ENCODE results near the gene TENM3.

Gene TENM3

GRCh38 chr4:182307746-182308145 is 64.5 kb downstream of the TENM3 start:
- TF ChIP-seq TCF4 (CRISPR knock-in tag; IDR thresholded peaks at IDR 0.05; ENCODE audit: borderline replicate concordance) (no peak), POU6F1 (CRISPR knock-in tag; IDR thresholded peaks at IDR 0.05; ENCODE audit: borderline replicate concordance, low read depth) (no peak), ZFP30 (CRISPR knock-in tag; IDR thresholded peaks at IDR 0.05) (no peak), PATZ1 (CRISPR knock-in tag; IDR thresholded peaks at IDR 0.05; ENCODE audit: borderline replicate concordance) (peak; percentile 44; the same call in 1 of the 2 replicates), ZNF70 (CRISPR knock-in tag; IDR thresholded peaks at IDR 0.05) (no peak), ZNF565 (CRISPR knock-in tag; conservative IDR thresholded peaks at IDR 0.05; ENCODE audit: low read depth) (no peak), CSRNP3 (CRISPR knock-in tag; IDR thresholded peaks at IDR 0.05) (no peak), PPARA (CRISPR knock-in tag; IDR thresholded peaks at IDR 0.05; ENCODE audit: borderline replicate concordance) (no peak), ZNF8 (CRISPR knock-in tag; IDR thresholded peaks at IDR 0.05) (no peak), RARB (CRISPR knock-in tag; IDR thresholded peaks at IDR 0.05) (no peak), CREB5 (CRISPR knock-in tag; IDR thresholded peaks at IDR 0.05; ENCODE audit: low read depth) (no peak), ISL1 (CRISPR knock-in tag; IDR thresholded peaks at IDR 0.05) (peak; percentile 72), GLIS3 (CRISPR knock-in tag; IDR thresholded peaks at IDR 0.05) (no peak)
- ATAC-seq, result peak; percentile 99

- no peak for TF ChIP-seq TSHZ2 (CRISPR knock-in tag; IDR thresholded peaks at IDR 0.05)
- TF ChIP-seq PATZ1 (CRISPR knock-in tag; IDR thresholded peaks at IDR 0.05; ENCODE audit: borderline replicate concordance), result no peak
- no peak for TF ChIP-seq POU6F1 (CRISPR knock-in tag; IDR thresholded peaks at IDR 0.05; ENCODE audit: borderline replicate concordance, low read depth)
- no peak for TF ChIP-seq RARB (CRISPR knock-in tag; IDR thresholded peaks at IDR 0.05)
- TF ChIP-seq TCF4 (CRISPR knock-in tag; IDR thresholded peaks at IDR 0.05; ENCODE audit: borderline replicate concordance), result no peak
- ATAC-seq, result no peak
These were observed 66.7 kb downstream of the TENM3 start for GRCh38 chr4:182309877-182310276.

GRCh38 chr4:182310316-182310715 is 67.1 kb downstream of the TENM3 start:
- no peak for ATAC-seq
- no peak for TF ChIP-seq CSRNP3 (CRISPR knock-in tag; IDR thresholded peaks at IDR 0.05)
- no peak for TF ChIP-seq OSR1 (CRISPR knock-in tag; IDR thresholded peaks at IDR 0.05)
- TF ChIP-seq ISL1 (CRISPR knock-in tag; IDR thresholded peaks at IDR 0.05), result no peak
- TF ChIP-seq ARNTL (CRISPR knock-in tag; IDR thresholded peaks at IDR 0.05; ENCODE audit: borderline replicate concordance, low read depth), result no peak
- no peak for TF ChIP-seq ZC3H10 (CRISPR knock-in tag; IDR thresholded peaks at IDR 0.05)
- no peak for TF ChIP-seq ZFP3 (CRISPR knock-in tag; IDR thresholded peaks at IDR 0.05)
- no peak for TF ChIP-seq PPARA (CRISPR knock-in tag; IDR thresholded peaks at IDR 0.05; ENCODE audit: borderline replicate concordance)
- no peak for TF ChIP-seq PATZ1 (CRISPR knock-in tag; IDR thresholded peaks at IDR 0.05; ENCODE audit: borderline replicate concordance)
- no peak for TF ChIP-seq TCF4 (CRISPR knock-in tag; IDR thresholded peaks at IDR 0.05; ENCODE audit: borderline replicate concordance)
- no peak for TF ChIP-seq ZNF70 (CRISPR knock-in tag; IDR thresholded peaks at IDR 0.05)
- no peak for TF ChIP-seq RARB (CRISPR knock-in tag; IDR thresholded peaks at IDR 0.05)
